GM12801 (cell line): ENCODE results near the gene QPCT.

ENCODE experiments used
- CTCF ChIP-seq: IDR thresholded peaks from one replicate; pipeline ENCODE4 v1.5.1; 2011; ENCODE audit warnings: control low read depth; ENCODE audit not compliant: insufficient read length; ENCODE audit errors: extremely low read depth

QPCT gene

GRCh38 chr2:37372000-37372399 lies 27.6 kb downstream of the QPCT start:
- TF ChIP-seq CTCF = no peak

- TF ChIP-seq CTCF = no peak
These were observed 31.4 kb downstream of the QPCT start for GRCh38 chr2:37375741-37376288.

- TF ChIP-seq CTCF = no peak
These were observed 32.2 kb downstream of the QPCT start for GRCh38 chr2:37376421-37377186.

GRCh38 chr2:37377187-37377532 lies 32.7 kb downstream of the QPCT start:
- no peak for TF ChIP-seq CTCF

- TF ChIP-seq CTCF = no peak
These were observed 34.0 kb downstream of the QPCT start for GRCh38 chr2:37378411-37378810.

GRCh38 chr2:37379881-37380296 lies 35.5 kb downstream of the QPCT start:
- TF ChIP-seq CTCF = no peak

GRCh38 chr2:37387148-37387835 lies 42.9 kb downstream of the QPCT start:
- no peak for TF ChIP-seq CTCF
